Body of pancreas (tissue), 4 donors: ENCODE measurements around the gene RPS27L. TPM values are rescaled to one million over a fixed set of nuclear protein-coding genes. Genes with fewer than 3 reads are reported as not detected.

Experiments used
- ATAC-seq: fragments of 150-250 bp; one replicate; pipeline ENCODE4 v1.9.1; 2016
- DNase-seq, 4 donors: peaks; one replicate each; pipeline ENCODE4 v3.0.0-alpha.2; 2019
- H3K27ac ChIP-seq, 4 donors: fragments of 200-600 bp; sonication (generic); 1 replicate in 3 of 4; 2 replicates in 1 of 4; pipeline versions ENCODE4 v1.5.1 to v1.6.1; 2016 to 2019; ENCODE audit warnings: mild to moderate bottlenecking in 1 of 4, mixed read lengths in 1 of 4, moderate library complexity in 1 of 4
- H3K27me3 ChIP-seq, 2 donors: fragments of 200-600 bp; sonication (generic); one replicate each; pipeline ENCODE4 v1.6.0; 2016; ENCODE audit warnings: mild to moderate bottlenecking in 1 of 2
- H3K36me3 ChIP-seq, 2 donors: fragments of 200-600 bp; sonication (generic); replicated peaks in 1 of 2; 2 replicates each; pipeline ENCODE4 v1.5.1; 2016; ENCODE audit warnings: low read depth in 2 of 2; ENCODE audit not compliant: insufficient read depth in 1 of 2
- H3K4me1 ChIP-seq: fragments of 200-600 bp; sonication (generic); one replicate; pipeline ENCODE4 v1.6.0; 2016
- H3K4me3 ChIP-seq, 2 donors: fragments of 200-600 bp; sonication (generic); 1 replicate in 1 of 2; 2 replicates in 1 of 2; pipeline ENCODE4 v1.5.1; 2016 to 2019
- H3K9me3 ChIP-seq, 3 donors: fragments of 200-600 bp; sonication (generic); 1 replicate in 2 of 3; 2 replicates in 1 of 3; pipeline ENCODE4 v1.5.1; 2016
- POLR2A ChIP-seq, 3 donors: fragments of 450-650 bp; IDR thresholded peaks; one replicate each; pipeline ENCODE4 v1.6.1; 2016; ENCODE audit warnings: antibody characterized with exemption in 3 of 3, mild to moderate bottlenecking in 2 of 3
- WGBS, 2 donors: methylation state at CpG; one replicate each; pipeline ENCODE4 v1.1.5; 2017; 5-methylcytosine and 5-hydroxymethylcytosine counted together
- intact Hi-C: fragments of 100-400 bp; cut with DNase I; formaldehyde crosslinking; loops from one replicate; pipeline ENCODE4 v1.15.1; 2023
- total RNA-seq, 2 donors: library from RNA; depleted of rRNA; stranded (reverse); fragments of >200 nt; gene quantifications; one replicate each; pipeline ENCODE4 v1.1.0, GENCODE V29; 2016
- TF ChIP-seq, protein P1 (sequence below), 7 experiments: fragments of 450-650 bp in 4 of 7; fragments of 200-600 bp in 3 of 7; sonication (generic) in 3 of 7; IDR thresholded peaks; one replicate each; pipeline ENCODE4 v1.5.1; 2016 to 2019; ENCODE audit warnings: antibody characterized with exemption in 7 of 7

RPS27L gene
- total RNA-seq, result 10 to 100 TPM; 15.2 to 37.9 TPM

DNA sequence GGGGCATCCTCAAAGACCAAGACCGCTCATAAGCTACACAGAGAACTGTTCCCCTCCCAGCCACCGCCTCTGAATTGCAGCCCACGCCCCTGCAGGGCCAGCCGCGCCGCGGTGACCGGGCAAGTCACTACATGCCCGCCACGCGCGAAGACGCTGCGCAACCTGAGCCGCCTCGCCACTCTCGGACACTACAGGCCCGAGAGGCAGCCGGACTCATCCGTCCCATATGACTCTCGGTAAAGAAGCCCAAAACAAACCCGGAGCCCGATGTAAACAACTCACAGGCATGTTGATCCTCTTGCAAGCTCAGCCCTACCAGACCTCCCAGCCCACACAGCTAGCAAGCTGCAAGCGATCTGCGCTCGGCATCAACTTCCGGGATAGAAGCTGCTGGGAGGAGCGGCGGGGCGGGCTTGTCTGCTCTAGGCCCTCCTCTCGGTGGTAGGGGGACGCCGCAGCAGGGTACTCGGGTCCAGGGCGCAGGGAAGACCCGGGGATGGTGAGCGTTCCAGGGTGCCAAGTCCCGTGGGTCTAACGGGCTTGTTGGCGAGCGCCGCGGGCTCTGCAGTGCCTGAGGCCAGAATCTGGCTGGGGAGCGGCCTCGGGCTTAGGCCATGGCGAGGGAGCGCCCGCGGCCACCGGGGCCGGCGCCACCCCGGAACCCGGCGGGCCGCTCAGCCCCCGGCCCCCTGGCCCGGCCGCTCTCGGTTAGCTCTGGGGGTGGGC is at the start of gene RPS27L:
Gene RPS27L, minus strand, starts transcription at position 360 of the 726 bp plus-strand sequence. Its CDS starts 72 bp downstream, at position 288.
- intact Hi-C loops, result no loop called here
- no peaks in the 10 kb centered on the region for H3K9me3 ChIP-seq
- H3K27ac ChIP-seq, result peak within 1 kb of the TSS; percentile 78 to 95 (median 94)
- peak; percentile 93 for ATAC-seq
- H3K27me3 ChIP-seq, result no peaks in the 10 kb centered on the region
- H3K36me3 ChIP-seq, result peaks cover 1 to 7% of the 10 kb centered on the region in 2 donors
- H3K4me1 ChIP-seq, result peaks cover 16% of the 10 kb centered on the region
- H3K4me3 ChIP-seq, result peak within 1 kb of the TSS; percentile 70 to 78
- TF ChIP-seq, protein P1, sequence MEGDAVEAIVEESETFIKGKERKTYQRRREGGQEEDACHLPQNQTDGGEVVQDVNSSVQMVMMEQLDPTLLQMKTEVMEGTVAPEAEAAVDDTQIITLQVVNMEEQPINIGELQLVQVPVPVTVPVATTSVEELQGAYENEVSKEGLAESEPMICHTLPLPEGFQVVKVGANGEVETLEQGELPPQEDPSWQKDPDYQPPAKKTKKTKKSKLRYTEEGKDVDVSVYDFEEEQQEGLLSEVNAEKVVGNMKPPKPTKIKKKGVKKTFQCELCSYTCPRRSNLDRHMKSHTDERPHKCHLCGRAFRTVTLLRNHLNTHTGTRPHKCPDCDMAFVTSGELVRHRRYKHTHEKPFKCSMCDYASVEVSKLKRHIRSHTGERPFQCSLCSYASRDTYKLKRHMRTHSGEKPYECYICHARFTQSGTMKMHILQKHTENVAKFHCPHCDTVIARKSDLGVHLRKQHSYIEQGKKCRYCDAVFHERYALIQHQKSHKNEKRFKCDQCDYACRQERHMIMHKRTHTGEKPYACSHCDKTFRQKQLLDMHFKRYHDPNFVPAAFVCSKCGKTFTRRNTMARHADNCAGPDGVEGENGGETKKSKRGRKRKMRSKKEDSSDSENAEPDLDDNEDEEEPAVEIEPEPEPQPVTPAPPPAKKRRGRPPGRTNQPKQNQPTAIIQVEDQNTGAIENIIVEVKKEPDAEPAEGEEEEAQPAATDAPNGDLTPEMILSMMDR (IDR thresholded peaks at IDR 0.05), result no peak
- peak; percentile 83 to 97 (median 96) for TF ChIP-seq POLR2A (IDR thresholded peaks at IDR 0.05)
- 0% methylated on average over 12 to 53 of the region's 60 CpGs for WGBS, 2 donors
- peak; percentile 89 to 93 (median 92) for DNase-seq

DNA sequence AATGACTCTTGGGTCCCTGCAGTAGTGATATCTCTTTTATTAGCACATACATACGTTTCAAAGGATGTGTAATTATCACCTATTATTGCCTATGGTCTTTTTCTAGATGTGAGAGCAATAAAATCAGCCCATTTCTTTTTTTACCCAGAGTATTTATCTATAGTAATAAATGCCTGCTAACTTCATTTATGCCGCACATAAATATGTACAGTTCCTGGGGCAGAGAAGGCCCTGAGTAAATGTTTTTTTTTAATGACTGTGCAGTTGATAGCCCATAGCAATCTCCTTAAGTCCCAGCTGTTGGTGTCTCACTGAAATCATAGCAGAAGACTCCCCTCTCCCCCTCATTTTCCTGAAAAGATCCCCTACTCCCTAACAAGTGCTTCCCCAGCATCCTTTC is 48.8 kb upstream of the RPS27L start:
- intact Hi-C loops, result no loop called here
- no peaks in the 10 kb centered on the region for H3K36me3 ChIP-seq
- no peak overlapping the region for H3K4me3 ChIP-seq
- H3K27me3 ChIP-seq, result no peaks in the 10 kb centered on the region
- DNase-seq, result no peak
- H3K4me1 ChIP-seq, result no peaks in the 10 kb centered on the region
- no peak for ATAC-seq
- no peaks in the 10 kb centered on the region for H3K9me3 ChIP-seq
- H3K27ac ChIP-seq, result no peak overlapping the region
- 90 to 95% methylated on average over 2 of the region's 2 CpGs for WGBS, 2 donors
- TF ChIP-seq, protein P1 (IDR thresholded peaks at IDR 0.05), result no peak
- no peak for TF ChIP-seq POLR2A (IDR thresholded peaks at IDR 0.05)

DNA sequence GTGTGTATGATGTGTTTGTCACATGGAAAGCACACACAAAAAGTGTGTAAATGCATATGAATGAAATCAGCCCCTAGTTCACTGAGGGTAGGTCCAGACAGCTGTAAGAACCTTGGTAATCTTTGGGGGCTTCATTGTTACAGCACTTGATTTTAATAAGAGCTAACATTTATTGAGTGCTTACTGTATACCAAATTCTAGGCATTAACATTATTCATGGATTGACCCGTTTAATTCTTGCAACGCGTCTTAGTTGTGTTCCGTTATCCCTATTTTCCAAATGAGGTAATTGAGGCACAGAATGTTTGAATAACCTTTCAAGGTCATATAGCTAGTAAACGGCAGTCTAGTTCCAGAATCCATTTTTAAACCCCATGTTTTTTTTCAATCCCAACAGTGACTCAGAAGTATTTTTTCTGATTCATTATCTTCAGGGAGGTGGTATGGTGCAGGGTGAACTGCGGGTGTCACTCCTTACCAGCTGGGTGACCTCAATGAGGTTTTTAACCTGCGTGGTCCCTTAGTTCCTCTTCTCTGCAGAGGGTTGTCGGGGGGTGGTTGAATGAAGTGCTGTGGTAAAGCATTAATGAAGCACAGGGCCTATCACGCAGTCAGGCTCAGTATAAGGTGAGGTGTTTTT is 46.3 kb upstream of the RPS27L start:
- TF ChIP-seq, protein P1 (IDR thresholded peaks at IDR 0.05), result no peak
- TF ChIP-seq POLR2A (IDR thresholded peaks at IDR 0.05), result no peak
- peaks cover 6% of the 10 kb centered on the region for H3K4me1 ChIP-seq
- 85 to 88% methylated on average over 9 of the region's 9 CpGs for WGBS, 2 donors

DNA sequence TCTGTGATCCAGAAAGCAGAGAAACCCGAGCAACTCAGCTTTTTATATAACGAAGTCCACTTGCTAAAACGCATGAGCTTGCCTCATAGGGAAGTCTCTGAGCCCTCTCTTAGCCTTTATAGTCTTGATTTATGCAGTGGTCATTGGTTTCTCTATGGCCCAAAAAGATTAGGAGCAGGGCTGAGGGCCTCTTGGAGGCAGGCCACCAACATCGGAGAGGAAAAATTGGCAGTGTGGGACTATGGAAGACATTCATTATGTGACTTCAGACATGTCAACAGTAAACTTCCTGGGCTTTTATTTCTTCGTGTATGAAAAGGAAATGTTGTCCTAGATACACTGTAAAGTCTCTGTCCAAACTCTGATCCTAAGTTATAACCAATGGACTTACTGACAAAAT is 45.6 kb upstream of the RPS27L start:
- DNase-seq (no peak), ATAC-seq (no peak)
- H3K9me3 ChIP-seq, result no peaks in the 10 kb centered on the region
- TF ChIP-seq, protein P1 (IDR thresholded peaks at IDR 0.05), result no peak
- H3K27me3 ChIP-seq, result no peaks in the 10 kb centered on the region
- no peak overlapping the region for H3K4me3 ChIP-seq
- H3K36me3 ChIP-seq, result no peaks in the 10 kb centered on the region
- no peak overlapping the region for H3K27ac ChIP-seq
- intact Hi-C loops, result no loop called here
- WGBS, 2 donors, result 54 to 70% methylated on average over 5 of the region's 5 CpGs
- H3K4me1 ChIP-seq, result peaks cover 11% of the 10 kb centered on the region

More for the DNA sequence above, 46.3 kb upstream of the RPS27L start:
- Histone ChIP-seq H3K9me3 (no peaks in the 10 kb centered on the region), H3K27ac (no peak overlapping the region), H3K36me3 (no peaks in the 10 kb centered on the region), H3K27me3 (no peaks in the 10 kb centered on the region), H3K4me3 (no peak overlapping the region)
- intact Hi-C loops, result no loop called here
- ATAC-seq (no peak), DNase-seq (no peak)
